HCT116 (cell line): Measurements from ENCODE around the gene SLC2A14. TPM values are rescaled to one million over a fixed set of nuclear protein-coding genes. Genes with fewer than 3 reads are reported as not detected.
"Not testable (repeated sequence)": the region's sequence is repeated elsewhere in the genome, so short reads cannot be mapped to it uniquely, and the experiment has no call there.

Source experiments
- ATAC-seq: fragments of 200-7000 bp; cut with Tn5 transposase; 2 replicates; pipeline ENCODE4 v1.9.1; 2020; ENCODE audit warnings: mild to moderate bottlenecking, moderate library complexity
- BruUV-seq: library from RNA; stranded (reverse); fragments of 400-500 nt; replicated peaks from 2 replicates; lab custom pipeline; 2021; lab: Mats Ljungman, UMichigan
- CTCF ChIA-PET: fragments of 300-600 bp; sonication (Branson Sonifier 250); formaldehyde crosslinking; loops from one replicate; lab custom pipeline; 2021; ENCODE audit warnings: antibody characterized with exemption; lab: Charles Lee
- POLR2A ChIA-PET: fragments of 300-600, 350-600 bp; sonication (Branson Sonifier 250); formaldehyde crosslinking; loops from one replicate; lab custom pipeline; 2021; ENCODE audit warnings: antibody characterized with exemption; lab: Charles Lee
- RAD21 ChIA-PET, 2 experiments: fragments of 300-600 bp; sonication (Branson Sonifier 250); formaldehyde crosslinking; loops; one replicate each; lab custom pipeline; 2023; ENCODE audit warnings: low total read pairs in 2 of 2; ENCODE audit not compliant: uncharacterized antibody in 2 of 2, unreplicated experiment in 2 of 2, low non-redundant PET in 1 of 2; lab: Charles Lee
- DNase-seq: peaks from one replicate; pipeline ENCODE4 v3.0.0-alpha.2; 2010; ENCODE audit warnings: low read depth, low spot score
- H2AFZ ChIP-seq: fragments of 200-600 bp; shearing (Covaris generic), sonication (generic); 2 replicates; pipeline ENCODE4 v1.6.1; 2017; ENCODE audit warnings: low read depth, mixed run types, mixed read lengths, antibody characterized with exemption, low read length; ENCODE audit not compliant: poor library complexity, severe bottlenecking
- H3K27ac ChIP-seq: 2 replicates; pipeline ENCODE4 v1.5.1; 2012; ENCODE audit warnings: low read depth, low read length
- H3K27me3 ChIP-seq: fragments of 200-600 bp; sonication (generic); 2 replicates; pipeline ENCODE4 v1.6.1; 2016; ENCODE audit warnings: mixed run types, low read length, mixed read lengths; ENCODE audit not compliant: insufficient read depth
- H3K36me3 ChIP-seq, 2 experiments: fragments of 200-500 bp in 1 of 2; fragments of 200-600 bp in 1 of 2; sonication (Bioruptor generic) in 1 of 2; sonication (generic) in 1 of 2; 2 replicates each; pipeline versions ENCODE4 v1.5.1 to v1.6.1; 2014 to 2016; ENCODE audit warnings: low read length in 2 of 2, inconsistent platforms in 1 of 2, mixed read lengths in 1 of 2, mixed run types in 1 of 2; ENCODE audit not compliant: insufficient read depth in 2 of 2, control insufficient read depth in 1 of 2
- H3K4me1 ChIP-seq, 2 experiments: fragments of 200-600 bp in 1 of 2; sonication (generic) in 1 of 2; 2 replicates each; pipeline versions ENCODE4 v1.5.1 to v1.6.1; 2012 to 2017; ENCODE audit warnings: low read length in 2 of 2, inconsistent platforms in 1 of 2, mild to moderate bottlenecking in 1 of 2, mixed read lengths in 1 of 2, mixed run types in 1 of 2, moderate library complexity in 1 of 2; ENCODE audit not compliant: insufficient read depth in 2 of 2, control insufficient read depth in 1 of 2
- H3K4me2 ChIP-seq: fragments of 200-600 bp; sonication (generic); 2 replicates; pipeline ENCODE4 v1.6.1; 2017; ENCODE audit warnings: mixed run types, low read length, mixed read lengths
- H3K4me3 ChIP-seq, 2 experiments: fragments of 200-600 bp in 1 of 2; sonication (generic) in 1 of 2; replicated peaks in 1 of 2; 2 replicates each; pipeline ENCODE4 v1.5.1; 2011 to 2016; ENCODE audit warnings: low read length in 2 of 2, control low read depth in 1 of 2, low read depth in 1 of 2, mild to moderate bottlenecking in 1 of 2, mixed read lengths in 1 of 2, mixed run types in 1 of 2
- H3K79me2 ChIP-seq: fragments of 200-600 bp; sonication (generic); 2 replicates; pipeline ENCODE4 v1.6.1; 2017; ENCODE audit warnings: mild to moderate bottlenecking, mixed run types, low read length, moderate library complexity, mixed read lengths; ENCODE audit not compliant: insufficient read depth
- H3K9ac ChIP-seq: fragments of 200-600 bp; sonication (generic); 2 replicates; pipeline ENCODE4 v1.6.1; 2016; ENCODE audit warnings: low read length, mixed read lengths
- H3K9me2 ChIP-seq: fragments of 200-600 bp; sonication (generic), shearing (Covaris generic); 2 replicates; pipeline ENCODE4 v1.6.1; 2017; ENCODE audit warnings: mixed run types, mild to moderate bottlenecking, moderate library complexity; ENCODE audit not compliant: insufficient read depth
- H3K9me3 ChIP-seq, 2 experiments: fragments of 200-500 bp in 1 of 2; fragments of 200-600 bp in 1 of 2; sonication (Bioruptor generic) in 1 of 2; sonication (generic) in 1 of 2; 2 replicates each; pipeline ENCODE4 v1.6.1; 2014 to 2017; ENCODE audit warnings: low read length in 2 of 2, mixed read lengths in 2 of 2, inconsistent platforms in 1 of 2, low read depth in 1 of 2, mild to moderate bottlenecking in 1 of 2, mixed run types in 1 of 2, moderate library complexity in 1 of 2; ENCODE audit not compliant: control insufficient read depth in 1 of 2, insufficient read depth in 1 of 2
- H4K20me1 ChIP-seq: fragments of 200-600 bp; sonication (generic), shearing (Covaris generic); 2 replicates; pipeline ENCODE4 v1.6.1; 2017; ENCODE audit warnings: mixed run types, mild to moderate bottlenecking, moderate library complexity; ENCODE audit not compliant: insufficient read depth
- MAX ChIP-seq: IDR thresholded peaks from 2 replicates; pipeline ENCODE4 v1.6.1; 2012
- intact Hi-C: fragments of 100-400 bp; cut with micrococcal nuclease; formaldehyde crosslinking; loops from 2 replicates; pipeline ENCODE4 v1.10.0; 2022
- total RNA-seq: library from RNA; stranded (reverse); gene quantifications from one replicate; pipeline ENCODE4 v1.2.1, GENCODE V29; 2021; ENCODE audit not compliant: unreplicated experiment

SLC2A14 gene
- total RNA-seq, 1 experiment from 2014 or later = not detected

- CTCF ChIA-PET = interaction anchor here (1.0 kb wide), 1 partner anchor 81 kb away, joined by 3 read pairs; no protein-coding TSS in a partner anchor
- H3K27me3 ChIP-seq, H4K20me1 ChIP-seq, RAD21 ChIA-PET, POLR2A ChIA-PET, H3K36me3 ChIP-seq, DNase-seq, intact Hi-C loops, BruUV-seq, H3K9ac ChIP-seq, H3K9me2 ChIP-seq, H3K9me3 ChIP-seq, H3K79me2 ChIP-seq, H3K4me3 ChIP-seq, H3K27ac ChIP-seq: not testable (repeated sequence)
- peak; percentile 76; the same call in 1 of the 2 replicates for ATAC-seq
- peak overlapping the region; percentile 60 for H2AFZ ChIP-seq
- TF ChIP-seq MAX = 0 out of 2 replicates have a peak, but pooled peaks have one; percentile 15
- peak overlapping the region; percentile 40 for H3K4me2 ChIP-seq
- peaks cover 2 to 18% of the 10 kb centered on the region in 2 experiments; a peak in 3 of 4 replicates for H3K4me1 ChIP-seq
Measured at GRCh38 chr12:7851622-7852081, 21.1 kb downstream of the SLC2A14 start.

DNA sequence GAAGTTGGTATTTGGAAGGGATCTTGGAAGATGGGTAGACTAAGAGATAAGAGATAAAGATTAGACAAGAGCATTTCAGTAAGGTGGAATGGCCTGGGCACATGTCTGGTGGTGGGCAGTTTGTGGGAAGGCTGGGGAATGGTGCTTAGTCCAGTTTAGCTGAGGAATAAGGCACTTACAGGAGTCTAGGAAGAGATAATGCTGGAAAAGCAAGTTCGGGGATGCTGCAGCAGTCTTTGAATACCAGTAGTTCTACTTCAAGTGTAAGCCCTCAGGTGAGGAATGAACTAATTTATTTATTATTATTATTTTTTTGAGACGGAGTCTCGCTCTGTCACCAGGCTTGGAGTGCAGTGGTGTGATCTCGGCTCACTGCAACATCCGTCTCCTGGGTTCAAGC lies 22.6 kb downstream of the SLC2A14 start:
- intact Hi-C loops, H4K20me1 ChIP-seq, H3K9ac ChIP-seq, H3K4me3 ChIP-seq, H3K27me3 ChIP-seq, BruUV-seq, H2AFZ ChIP-seq, H3K4me2 ChIP-seq, H3K79me2 ChIP-seq, H3K36me3 ChIP-seq, H3K9me3 ChIP-seq, H3K27ac ChIP-seq, ATAC-seq, RAD21 ChIA-PET, CTCF ChIA-PET, POLR2A ChIA-PET, DNase-seq, H3K9me2 ChIP-seq: not testable (repeated sequence)
- peaks cover 2 to 14% of the 10 kb centered on the region in 2 experiments; a peak in 3 of 4 replicates for H3K4me1 ChIP-seq

DNA sequence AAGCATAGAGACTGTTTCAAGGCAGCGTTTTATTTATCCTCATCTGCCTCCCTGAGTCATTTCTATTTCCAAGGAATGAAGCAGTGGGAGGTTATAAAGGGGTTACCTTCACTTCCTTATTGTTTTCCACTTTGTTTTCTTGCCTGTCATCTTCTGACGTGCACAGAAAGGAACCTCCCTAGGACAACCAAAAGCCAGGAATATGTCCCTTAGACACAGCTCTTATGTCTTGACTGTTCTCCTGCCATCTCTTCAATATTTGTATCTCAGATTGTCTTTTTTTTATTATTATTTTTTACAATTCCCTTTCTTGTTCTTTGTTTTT lies 24.7 kb downstream of the SLC2A14 start:
- H3K79me2 ChIP-seq, POLR2A ChIA-PET, H3K9ac ChIP-seq, H3K9me2 ChIP-seq, H3K27me3 ChIP-seq, H2AFZ ChIP-seq, intact Hi-C loops, H3K36me3 ChIP-seq, CTCF ChIA-PET, RAD21 ChIA-PET, ATAC-seq, H4K20me1 ChIP-seq, H3K4me3 ChIP-seq, H3K9me3 ChIP-seq, DNase-seq, H3K27ac ChIP-seq, H3K4me2 ChIP-seq, BruUV-seq: not testable (repeated sequence)
- H3K4me1 ChIP-seq = peaks cover 2 to 14% of the 10 kb centered on the region in 2 experiments; a peak in 3 of 4 replicates

DNA sequence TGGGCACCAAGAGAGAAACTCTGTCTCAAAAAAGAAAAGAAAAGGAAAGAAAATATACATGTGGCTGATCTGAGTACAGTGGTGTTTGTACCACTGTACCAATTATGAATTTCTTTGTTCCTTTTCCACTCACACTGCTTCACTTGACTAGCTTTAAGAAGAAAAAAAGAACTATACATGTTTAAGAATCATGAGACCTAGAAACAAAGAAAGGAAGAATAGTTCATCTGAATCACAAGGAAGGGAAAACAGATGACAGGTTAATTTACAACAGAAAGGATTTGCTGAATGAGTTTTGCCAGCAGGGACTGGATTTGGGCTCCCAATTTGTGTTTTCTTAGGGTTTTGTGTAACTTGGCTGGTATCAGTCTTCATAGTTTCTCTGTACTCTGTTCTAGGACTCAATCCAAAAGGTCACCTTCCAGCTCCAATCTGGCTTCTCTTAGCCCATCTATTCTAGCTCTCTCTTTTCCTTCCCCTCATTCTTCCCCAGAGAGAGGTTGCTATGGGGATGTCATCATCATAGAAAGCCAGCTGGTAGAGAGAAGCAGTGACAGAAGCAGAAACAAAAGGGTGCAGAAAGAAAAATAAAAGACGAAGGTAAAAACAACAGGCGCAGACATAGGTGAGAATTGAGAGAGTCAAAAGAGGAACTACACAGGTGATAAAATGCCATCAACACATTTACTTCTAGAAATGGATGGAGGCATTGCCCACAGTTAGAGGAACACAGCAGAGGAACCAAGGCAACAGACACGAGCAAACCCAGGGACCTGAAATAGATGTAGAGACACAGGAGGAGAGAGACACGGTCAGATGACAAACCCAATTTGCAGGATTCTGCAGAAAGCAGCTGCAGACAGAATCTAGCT lies 25.3 kb downstream of the SLC2A14 start:
- RAD21 ChIA-PET, H3K9me2 ChIP-seq, H3K79me2 ChIP-seq, H3K9ac ChIP-seq, H4K20me1 ChIP-seq, H3K4me2 ChIP-seq, CTCF ChIA-PET, BruUV-seq, DNase-seq, H3K9me3 ChIP-seq, H3K27me3 ChIP-seq, intact Hi-C loops, POLR2A ChIA-PET, H3K36me3 ChIP-seq, H3K27ac ChIP-seq, H3K4me3 ChIP-seq, ATAC-seq, H2AFZ ChIP-seq: not testable (repeated sequence)
- peaks cover 2 to 14% of the 10 kb centered on the region in 2 experiments; a peak in 3 of 4 replicates for H3K4me1 ChIP-seq
